ENCODE data around the gene ABCE1.
A peak's percentile ranks its signal among the peaks of the same experiment; 100 is the strongest.
"Not testable (repeated sequence)": the region's sequence is repeated elsewhere in the genome, so short reads cannot be mapped to it uniquely, and the experiment has no call there.

Gene ABCE1

GRCh38 chr4:145103496-145103895, 5.4 kb downstream of the ABCE1 start:
- no peak for DNase-seq

GRCh38 chr4:145107126-145107525, 9.0 kb downstream of the ABCE1 start:
- DNase-seq = no peak

- no peak for DNase-seq
Measured at GRCh38 chr4:145108128-145108527, 10.0 kb downstream of the ABCE1 start.

- DNase-seq = no peak
Measured at GRCh38 chr4:145125396-145125795, 27.3 kb downstream of the ABCE1 start.

- DNase-seq = no peak
Measured at GRCh38 chr4:145130130-145130529, 32.0 kb downstream of the ABCE1 start.

GRCh38 chr4:145130788-145131399, 32.8 kb downstream of the ABCE1 start:
- peak; percentile 94 for DNase-seq

- no peak for DNase-seq
Measured at GRCh38 chr4:145131848-145132247, 33.7 kb downstream of the ABCE1 start.

GRCh38 chr4:145132511-145133098, 34.5 kb downstream of the ABCE1 start:
- DNase-seq = peak; percentile 13

GRCh38 chr4:145136219-145136618, 38.1 kb downstream of the ABCE1 start:
- not testable (repeated sequence) for DNase-seq

- no peak for DNase-seq
Measured at GRCh38 chr4:145148980-145149379, 50.9 kb downstream of the ABCE1 start.

GRCh38 chr4:145153181-145153903, 55.2 kb downstream of the ABCE1 start:
- no peak for DNase-seq

GRCh38 chr4:145153904-145154298, 55.8 kb downstream of the ABCE1 start:
- DNase-seq = no peak

- DNase-seq = peak; percentile 29
Measured at GRCh38 chr4:145154573-145154972, 56.5 kb downstream of the ABCE1 start.

- no peak for DNase-seq
Measured at GRCh38 chr4:145155268-145155870, 57.3 kb downstream of the ABCE1 start.

GRCh38 chr4:145156986-145157385, 58.9 kb downstream of the ABCE1 start:
- no peak for DNase-seq

- DNase-seq = no peak
Measured at GRCh38 chr4:145161549-145161948, 63.4 kb downstream of the ABCE1 start.

- DNase-seq = no peak
Measured at GRCh38 chr4:145167887-145168286, 69.8 kb downstream of the ABCE1 start.

- no peak for DNase-seq
Measured at GRCh38 chr4:145168581-145169187, 70.6 kb downstream of the ABCE1 start.

- DNase-seq = no peak
Measured at GRCh38 chr4:145170223-145170622, 72.1 kb downstream of the ABCE1 start.

- DNase-seq = no peak
Measured at GRCh38 chr4:145171911-145172310, 73.8 kb downstream of the ABCE1 start.

- no peak for DNase-seq
Measured at GRCh38 chr4:145176641-145177432, 78.7 kb downstream of the ABCE1 start.

GRCh38 chr4:145177511-145177905, 79.4 kb downstream of the ABCE1 start:
- no peak for DNase-seq

Measured in fibroblast of skin of abdomen (primary cell).